Esophagus muscularis mucosa (tissue), 4 donors: ENCODE results near the gene TMEM217. TPM values are rescaled to one million over a fixed set of nuclear protein-coding genes. Genes with fewer than 3 reads are reported as not detected.
"Not testable (repeated sequence)": the region's sequence is repeated elsewhere in the genome, so short reads cannot be mapped to it uniquely, and the experiment has no call there.

Experiments
- DNase-seq: peaks from one replicate; pipeline ENCODE4 v3.0.0-alpha.2; 2017; ENCODE audit errors: extremely low spot score
- H3K27ac ChIP-seq, 4 donors: fragments of 200-600 bp; sonication (generic); replicated peaks in 1 of 4; 1 replicate in 3 of 4; 2 replicates in 1 of 4; pipeline ENCODE4 v1.5.1; 2016 to 2019; ENCODE audit warnings: mild to moderate bottlenecking in 1 of 4
- H3K27me3 ChIP-seq, 4 donors: fragments of 200-600 bp; sonication (generic); one replicate each; pipeline versions ENCODE4 v1.5.1 to v1.6.0; 2016 to 2019
- H3K36me3 ChIP-seq, 4 donors: fragments of 200-600 bp; sonication (generic); one replicate each; pipeline ENCODE4 v1.5.1; 2016 to 2019
- H3K4me1 ChIP-seq, 4 donors: fragments of 200-600 bp; sonication (generic); one replicate each; pipeline ENCODE4 v1.5.1; 2016 to 2019
- H3K4me3 ChIP-seq, 4 donors: fragments of 200-600 bp; sonication (generic); 1 replicate in 2 of 4; 2 replicates in 2 of 4; pipeline ENCODE4 v1.5.1; 2016 to 2019; ENCODE audit warnings: mild to moderate bottlenecking in 4 of 4, moderate library complexity in 1 of 4
- H3K9me3 ChIP-seq, 4 donors: fragments of 200-600 bp; sonication (generic); 1 replicate in 3 of 4; 2 replicates in 1 of 4; pipeline ENCODE4 v1.5.1; 2016 to 2019
- EP300 ChIP-seq: sonication (generic); formaldehyde crosslinking; IDR thresholded peaks from one replicate; pipeline ENCODE4 v1.6.1; 2017; ENCODE audit warnings: antibody characterized with exemption
- POLR2A ChIP-seq: fragments of 450-650 bp; IDR thresholded peaks from one replicate; pipeline ENCODE4 v1.6.1; 2017; ENCODE audit warnings: antibody characterized with exemption, moderate library complexity, mild to moderate bottlenecking, low read depth
- POLR2AphosphoS5 ChIP-seq, 2 donors: sonication (generic); formaldehyde crosslinking; IDR thresholded peaks; one replicate each; pipeline ENCODE4 v1.6.1; 2017; ENCODE audit warnings: antibody characterized with exemption in 2 of 2
- WGBS: methylation state at CpG from one replicate; pipeline ENCODE4 v1.1.5; 2018; 5-methylcytosine and 5-hydroxymethylcytosine counted together
- intact Hi-C: fragments of 100-400 bp; cut with DNase I; formaldehyde crosslinking; loops from one replicate; pipeline ENCODE4 v1.15.1; 2023
- total RNA-seq, 4 donors: library from RNA; depleted of rRNA; stranded (reverse); fragments of >200 nt; gene quantifications; one replicate each; pipeline versions ENCODE4 v1.1.0 to v1.2.1, GENCODE V29; 2016
- TF ChIP-seq, protein P1 (sequence below), 3 experiments: fragments of 200-600 bp in 2 of 3; fragments of 450-650 bp in 1 of 3; sonication (generic) in 2 of 3; IDR thresholded peaks; one replicate each; pipeline ENCODE4 v1.5.1; 2017 to 2019; ENCODE audit warnings: antibody characterized with exemption in 3 of 3, mild to moderate bottlenecking in 2 of 3, moderate library complexity in 1 of 3

TMEM217 gene
- total RNA-seq, 4 donors from 2014 or later, result 0.26 to 0.99 (median 0.57) TPM; not detected in 1

DNA sequence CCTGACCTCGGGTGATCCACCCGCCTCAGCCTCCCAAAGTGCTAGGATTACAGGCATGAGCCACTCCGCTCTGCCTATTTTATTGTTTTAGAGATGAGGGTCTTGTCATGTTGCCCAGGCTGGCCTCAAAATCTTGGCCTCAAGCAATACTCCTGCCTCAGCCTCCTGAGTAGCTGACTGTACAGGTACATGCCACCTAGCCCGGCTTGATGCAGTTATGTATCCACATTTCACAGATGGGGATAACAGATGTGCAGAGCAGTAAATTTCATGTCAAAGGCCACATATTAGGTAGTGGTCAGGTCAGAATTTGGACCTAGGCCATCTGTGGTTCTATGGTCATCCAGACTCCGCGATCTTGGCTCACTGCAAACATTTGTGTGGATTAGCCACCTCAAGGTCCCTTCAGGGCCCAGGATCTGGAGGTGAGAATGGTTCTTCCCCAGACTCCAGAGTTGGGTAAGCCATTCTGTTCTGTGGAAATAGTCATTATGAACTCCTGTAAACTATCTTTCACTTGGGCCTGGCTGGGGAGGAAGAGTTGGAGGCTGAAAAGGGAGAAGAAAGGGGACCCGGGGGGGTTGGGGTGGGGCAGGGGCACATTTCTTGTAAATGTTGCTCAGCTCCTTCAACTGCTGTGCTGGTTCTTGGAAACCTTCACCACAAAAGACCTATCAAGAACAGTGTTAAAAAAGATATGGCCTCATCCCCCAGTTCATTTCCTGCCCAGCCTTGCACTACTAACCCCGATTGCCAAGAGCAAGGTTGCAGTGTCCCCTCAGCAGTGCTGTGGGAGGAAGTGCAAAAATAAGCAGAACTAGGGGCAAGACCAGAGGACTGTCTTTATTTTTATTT lies 75.0 kb downstream of the TMEM217 start:
- intact Hi-C loops, result no loop called here
- H3K4me1 ChIP-seq, result peaks cover 0 to 5% (median 0%) of the 10 kb centered on the region in 4 donors
- H3K9me3 ChIP-seq, result no peaks in the 10 kb centered on the region
- H3K4me3 ChIP-seq, result no peak overlapping the region
- DNase-seq, result no peak
- peak overlapping the region in 2 of 4 donors; percentile 28 to 57 for H3K27ac ChIP-seq
- TF ChIP-seq, protein P1, sequence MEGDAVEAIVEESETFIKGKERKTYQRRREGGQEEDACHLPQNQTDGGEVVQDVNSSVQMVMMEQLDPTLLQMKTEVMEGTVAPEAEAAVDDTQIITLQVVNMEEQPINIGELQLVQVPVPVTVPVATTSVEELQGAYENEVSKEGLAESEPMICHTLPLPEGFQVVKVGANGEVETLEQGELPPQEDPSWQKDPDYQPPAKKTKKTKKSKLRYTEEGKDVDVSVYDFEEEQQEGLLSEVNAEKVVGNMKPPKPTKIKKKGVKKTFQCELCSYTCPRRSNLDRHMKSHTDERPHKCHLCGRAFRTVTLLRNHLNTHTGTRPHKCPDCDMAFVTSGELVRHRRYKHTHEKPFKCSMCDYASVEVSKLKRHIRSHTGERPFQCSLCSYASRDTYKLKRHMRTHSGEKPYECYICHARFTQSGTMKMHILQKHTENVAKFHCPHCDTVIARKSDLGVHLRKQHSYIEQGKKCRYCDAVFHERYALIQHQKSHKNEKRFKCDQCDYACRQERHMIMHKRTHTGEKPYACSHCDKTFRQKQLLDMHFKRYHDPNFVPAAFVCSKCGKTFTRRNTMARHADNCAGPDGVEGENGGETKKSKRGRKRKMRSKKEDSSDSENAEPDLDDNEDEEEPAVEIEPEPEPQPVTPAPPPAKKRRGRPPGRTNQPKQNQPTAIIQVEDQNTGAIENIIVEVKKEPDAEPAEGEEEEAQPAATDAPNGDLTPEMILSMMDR (IDR thresholded peaks at IDR 0.05), result no peak
- no peak for TF ChIP-seq POLR2AphosphoS5 (IDR thresholded peaks at IDR 0.05)
- no peak for TF ChIP-seq EP300
- no peak for TF ChIP-seq POLR2A
- WGBS, result 79% methylated on average over 7 of the region's 8 CpGs
- H3K27me3 ChIP-seq, result no peaks in the 10 kb centered on the region
- H3K36me3 ChIP-seq, result no peaks in the 10 kb centered on the region

DNA sequence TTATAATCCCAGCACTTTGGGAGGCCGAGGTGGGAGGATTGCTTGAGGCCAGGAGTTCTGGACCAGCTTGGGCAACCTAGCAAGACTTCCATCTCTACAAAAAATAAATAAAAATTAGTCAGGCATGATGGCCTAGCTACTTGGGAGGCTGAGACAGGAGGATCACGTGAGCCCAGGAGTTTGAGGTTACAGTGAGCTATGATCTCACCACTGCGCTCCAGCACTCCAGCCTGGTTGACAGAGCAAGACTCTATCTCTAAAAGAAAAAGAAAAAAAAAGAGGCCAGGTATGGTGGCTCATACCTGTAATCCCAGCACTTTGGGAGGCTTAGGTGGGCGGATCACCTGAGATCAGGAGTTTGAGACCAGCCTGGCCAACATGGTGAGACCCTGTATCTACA lies 77.3 kb downstream of the TMEM217 start:
- WGBS, result 93% methylated on average over 4 of the region's 4 CpGs
- H3K27me3 ChIP-seq, H3K4me1 ChIP-seq, intact Hi-C loops, H3K4me3 ChIP-seq, H3K27ac ChIP-seq, DNase-seq, H3K36me3 ChIP-seq, H3K9me3 ChIP-seq: not testable (repeated sequence)

DNA sequence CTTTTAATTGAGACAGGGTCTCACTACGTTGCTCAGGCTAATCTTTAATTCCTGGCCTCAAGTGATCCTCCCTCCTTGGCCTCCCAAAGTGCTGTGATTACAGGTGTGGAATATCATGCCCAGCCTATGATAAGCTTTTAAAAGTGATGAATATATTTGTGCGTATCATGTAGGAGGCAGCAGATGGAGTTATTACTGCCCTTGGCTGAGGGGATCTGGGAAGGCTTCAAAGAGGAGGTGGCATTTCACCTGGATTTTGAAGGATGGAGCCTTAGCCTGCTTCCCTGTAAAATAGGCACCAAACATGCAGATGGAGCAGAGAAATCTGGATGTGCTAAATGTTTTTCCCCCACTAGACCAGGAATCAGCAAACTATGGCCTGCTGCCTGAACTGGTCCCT lies 77.9 kb downstream of the TMEM217 start:
- TF ChIP-seq POLR2A (no peak), EP300 (no peak), POLR2AphosphoS5 (IDR thresholded peaks at IDR 0.05) (no peak)
- TF ChIP-seq, protein P1 (IDR thresholded peaks at IDR 0.05), result no peak
- no peak overlapping the region for H3K4me3 ChIP-seq
- no peak overlapping the region for H3K27ac ChIP-seq
- 94% methylated on average over 2 of the region's 2 CpGs for WGBS
- peaks cover 0 to 8% (median 5%) of the 10 kb centered on the region in 4 donors for H3K4me1 ChIP-seq
- DNase-seq, result no peak
- no peaks in the 10 kb centered on the region for H3K9me3 ChIP-seq
- H3K27me3 ChIP-seq, result no peaks in the 10 kb centered on the region
- H3K36me3 ChIP-seq, result peaks cover 0 to 9% (median 3%) of the 10 kb centered on the region in 4 donors
- intact Hi-C loops, result no loop called here

DNA sequence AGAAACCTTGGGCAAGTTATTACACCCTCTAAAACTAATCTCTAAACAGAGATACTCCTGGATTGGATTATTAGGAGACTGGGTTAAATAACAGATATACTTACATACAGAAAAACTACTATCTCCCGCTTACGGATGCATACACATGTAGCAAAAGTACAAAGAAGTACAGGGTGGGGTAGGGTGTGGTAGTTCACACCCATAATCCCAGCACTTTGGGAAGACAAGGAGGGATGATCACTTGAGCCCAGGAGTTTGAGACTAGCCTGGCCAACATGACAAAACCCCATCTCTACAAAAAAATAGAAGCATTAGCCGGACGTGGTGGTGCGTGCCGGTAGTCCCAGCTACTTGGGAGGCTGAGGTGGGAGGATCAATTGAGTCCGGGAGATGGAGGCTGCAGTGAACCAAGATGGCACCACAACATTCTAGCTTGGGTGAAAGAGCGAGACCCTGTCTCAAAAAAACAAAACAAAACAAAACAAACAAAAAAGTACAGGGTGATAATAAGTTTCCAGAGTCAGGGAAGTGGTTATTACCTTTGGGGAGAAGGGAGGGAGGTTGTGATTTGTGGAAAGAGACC lies 79.9 kb downstream of the TMEM217 start:
- Histone ChIP-seq H3K27me3 (no peaks in the 10 kb centered on the region), H3K9me3 (no peaks in the 10 kb centered on the region), H3K4me1 (peaks cover 5 to 28% (median 25%) of the 10 kb centered on the region in 4 donors), H3K27ac (no peak overlapping the region), H3K36me3 (peaks cover 18 to 30% (median 24%) of the 10 kb centered on the region in 4 donors), H3K4me3 (no peak overlapping the region)
- intact Hi-C loops, result no loop called here
- DNase-seq, result no peak
- TF ChIP-seq POLR2AphosphoS5 (IDR thresholded peaks at IDR 0.05), result no peak
- no peak for TF ChIP-seq EP300
- TF ChIP-seq POLR2A, result no peak
- TF ChIP-seq, protein P1 (IDR thresholded peaks at IDR 0.05), result no peak
- 96% methylated on average over 8 of the region's 8 CpGs for WGBS

DNA sequence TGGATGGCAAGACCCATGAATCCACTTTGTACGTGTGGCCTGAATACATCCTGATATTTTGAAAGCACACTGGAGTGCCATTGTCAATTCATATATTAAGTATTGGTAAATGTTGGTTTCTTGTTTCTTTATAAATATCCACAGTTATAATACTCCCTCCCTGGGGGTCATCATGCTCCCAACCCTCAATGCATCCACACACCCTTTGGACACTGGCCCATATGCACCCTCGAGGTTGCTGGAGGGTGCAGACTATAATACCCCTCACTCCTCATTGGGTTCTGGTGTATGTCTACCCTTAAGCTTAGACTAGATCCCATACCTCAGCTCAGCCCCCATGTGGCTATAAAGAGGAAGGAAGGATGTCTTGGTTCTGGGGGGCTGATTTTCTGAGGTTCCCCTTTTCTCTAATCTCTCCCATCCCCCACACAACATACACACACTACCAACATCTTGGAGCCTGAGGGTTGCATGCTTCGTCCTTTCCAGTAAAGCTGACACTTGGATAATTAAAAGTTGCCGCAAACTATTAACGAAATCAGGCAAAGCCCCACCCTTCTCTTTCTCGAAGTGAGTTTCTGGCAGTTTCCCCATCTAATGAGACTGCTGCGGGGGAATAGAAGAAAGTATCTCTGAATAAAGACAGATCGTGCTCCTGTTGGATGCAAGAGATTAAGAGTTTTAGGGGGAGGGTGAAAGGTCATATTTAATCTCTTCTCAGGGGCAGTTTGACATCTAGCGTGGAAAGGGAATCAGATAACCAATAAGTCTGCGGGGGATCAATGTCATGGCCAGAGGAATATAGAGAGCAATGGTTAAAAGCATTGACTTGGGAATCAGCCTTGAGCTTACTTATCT lies 80.6 kb downstream of the TMEM217 start:
- H3K36me3 ChIP-seq, result peaks cover 25 to 37% (median 31%) of the 10 kb centered on the region in 4 donors
- TF ChIP-seq EP300 (no peak), POLR2AphosphoS5 (IDR thresholded peaks at IDR 0.05) (no peak), POLR2A (no peak)
- TF ChIP-seq, protein P1 (IDR thresholded peaks at IDR 0.05), result no peak
- no peak for DNase-seq
- H3K4me1 ChIP-seq, result peaks cover 12 to 35% (median 33%) of the 10 kb centered on the region in 4 donors
- peak overlapping the region in 1 of 4 donors; percentile 7 for H3K27ac ChIP-seq
- intact Hi-C loops, result no loop called here
- 76% methylated on average over 10 of the region's 10 CpGs for WGBS
- no peak overlapping the region for H3K4me3 ChIP-seq
- no peaks in the 10 kb centered on the region for H3K9me3 ChIP-seq
- peaks cover 0 to 2% (median 0%) of the 10 kb centered on the region in 4 donors for H3K27me3 ChIP-seq
